Skin epidermis (tissue), 12 donors: ENCODE results near the gene KHDC4.

Experiments
- H3K27ac ChIP-seq, 21 experiments: fragments of 200-600 bp; sonication (generic) in 11 of 21; one replicate each; pipeline ENCODE4 v1.5.0; 2020; ENCODE audit warnings: mild to moderate bottlenecking in 3 of 21, inconsistent platforms in 2 of 21, moderate library complexity in 2 of 21
- H3K4me3 ChIP-seq, 7 experiments: fragments of 200-600 bp; sonication (generic) in 2 of 7; one replicate each; pipeline ENCODE4 v1.5.0; 2020; ENCODE audit warnings: inconsistent platforms in 2 of 7, mild to moderate bottlenecking in 2 of 7, moderate library complexity in 1 of 7

The KHDC4 gene

DNA sequence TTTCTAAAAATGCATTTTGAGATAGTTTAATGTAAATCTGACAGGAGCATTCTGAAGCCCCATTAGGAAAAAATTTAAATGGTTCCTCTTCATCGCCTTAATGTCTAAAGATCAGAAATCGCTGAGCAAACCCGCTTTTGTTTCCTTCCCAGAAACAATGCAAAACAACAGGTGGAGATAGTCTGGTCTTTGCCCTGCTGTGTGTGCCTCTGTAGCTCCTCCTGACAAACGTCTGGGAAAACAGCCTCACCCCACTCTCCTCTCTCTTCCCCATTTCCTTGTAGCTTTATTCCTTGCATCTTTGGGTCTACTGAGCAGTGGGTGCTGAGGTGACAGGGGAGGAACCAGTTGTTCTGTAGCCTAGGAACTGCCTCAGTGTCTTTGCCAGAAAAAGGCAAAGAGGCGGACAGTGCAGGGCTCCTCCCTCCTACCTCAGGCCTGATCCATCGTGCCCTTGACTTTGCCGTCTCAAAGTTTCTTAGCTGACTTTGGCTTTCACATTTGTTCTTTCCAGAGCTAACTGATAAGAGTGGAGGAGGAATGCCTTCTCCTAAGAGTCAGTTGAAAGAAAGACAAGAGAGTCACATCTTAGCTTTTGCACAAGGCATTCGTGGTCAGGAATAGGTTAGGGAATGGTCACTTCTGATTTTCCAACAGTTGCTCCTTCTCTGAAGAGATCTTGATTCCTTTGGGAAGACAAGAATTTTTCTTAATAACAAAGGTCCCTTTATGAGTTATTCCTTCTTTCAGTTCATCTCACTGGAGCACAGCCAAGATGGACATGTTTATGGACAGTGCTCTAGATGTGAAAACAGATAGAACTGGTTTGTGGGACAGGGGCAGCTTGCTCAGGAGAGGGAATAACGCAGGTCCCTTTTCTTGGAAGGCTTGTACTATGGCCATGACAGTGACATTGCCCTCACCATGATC lies 49.9 kb downstream of the KHDC4 start:
- no peak overlapping the region for H3K4me3 ChIP-seq
- peak overlapping the region in 1 of 21 experiments; percentile 27 for H3K27ac ChIP-seq

DNA sequence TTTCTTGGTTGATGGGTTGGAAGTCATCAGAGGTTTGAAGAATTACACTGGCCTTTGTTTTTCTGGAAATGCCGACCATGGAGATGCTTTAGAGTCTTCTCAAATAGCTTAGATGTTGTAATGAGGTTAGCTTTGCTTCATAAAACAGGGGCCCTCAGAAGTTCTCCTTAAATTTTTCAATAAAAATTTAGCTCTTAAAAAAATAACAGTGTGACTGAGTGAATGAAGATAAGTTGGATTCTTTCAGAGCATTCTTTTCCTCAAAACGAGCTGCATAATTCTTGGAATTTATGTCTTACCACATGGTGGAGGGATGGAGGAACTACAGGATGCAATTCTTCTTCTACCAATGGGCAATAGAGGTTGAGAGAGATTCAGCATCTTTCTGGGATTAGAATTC lies 51.4 kb downstream of the KHDC4 start:
- Histone ChIP-seq H3K27ac (no peak overlapping the region), H3K4me3 (no peak overlapping the region)

DNA sequence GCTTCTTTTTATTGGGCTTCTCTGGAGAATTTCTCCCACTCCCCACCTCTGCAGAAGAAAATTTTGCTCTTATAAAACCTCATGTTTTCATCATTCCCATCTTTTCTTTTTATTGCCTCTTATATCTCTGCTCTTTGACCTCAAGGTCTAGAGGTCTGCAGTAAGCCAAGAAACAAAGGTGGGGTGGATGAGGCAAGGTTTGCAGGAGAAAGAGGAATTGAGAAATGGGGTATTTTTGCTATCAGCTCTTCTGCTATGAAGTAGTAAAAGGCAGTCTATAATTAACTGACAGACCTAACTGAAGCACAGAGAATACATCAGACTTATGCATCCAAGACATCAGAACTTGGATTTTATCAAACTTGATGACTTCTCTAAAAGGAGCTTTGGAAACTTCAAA lies 52.0 kb downstream of the KHDC4 start:
- H3K27ac ChIP-seq, result no peak overlapping the region
- no peak overlapping the region for H3K4me3 ChIP-seq

DNA sequence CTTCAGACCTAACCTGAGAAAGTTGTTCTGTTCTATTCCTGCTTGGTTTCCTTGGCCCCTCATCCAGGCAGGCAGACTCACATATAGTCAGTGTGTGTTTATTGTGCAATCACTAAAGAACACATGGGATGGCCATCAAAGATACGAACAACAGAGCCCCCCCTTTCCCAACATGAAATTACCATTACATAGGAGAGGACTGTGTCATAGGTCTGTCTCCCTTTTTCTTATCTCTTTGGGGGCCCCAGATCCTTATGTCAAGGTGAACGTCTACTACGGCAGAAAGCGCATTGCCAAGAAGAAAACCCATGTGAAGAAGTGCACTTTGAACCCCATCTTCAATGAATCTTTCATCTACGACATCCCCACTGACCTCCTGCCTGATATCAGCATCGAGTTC lies 53.3 kb downstream of the KHDC4 start:
- Histone ChIP-seq H3K27ac (no peak overlapping the region), H3K4me3 (no peak overlapping the region)

DNA sequence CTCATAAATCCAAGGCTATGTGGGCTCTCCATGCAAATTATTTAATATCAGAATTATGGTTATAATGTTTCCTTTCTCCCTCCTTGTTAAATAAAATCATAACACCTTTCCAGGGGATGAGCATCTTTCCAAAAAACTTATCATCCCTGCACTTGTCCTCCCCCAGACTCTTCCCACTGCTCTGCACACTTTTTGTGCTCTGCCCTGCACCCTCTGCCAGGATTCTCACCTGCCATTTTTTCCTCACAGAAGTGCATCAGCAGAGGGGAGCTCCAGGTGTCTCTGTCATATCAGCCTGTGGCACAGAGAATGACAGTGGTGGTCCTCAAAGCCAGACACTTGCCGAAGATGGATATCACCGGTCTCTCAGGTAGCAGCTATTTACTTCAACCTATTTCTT lies 54.0 kb downstream of the KHDC4 start:
- no peak overlapping the region for H3K4me3 ChIP-seq
- H3K27ac ChIP-seq, result no peak overlapping the region

DNA sequence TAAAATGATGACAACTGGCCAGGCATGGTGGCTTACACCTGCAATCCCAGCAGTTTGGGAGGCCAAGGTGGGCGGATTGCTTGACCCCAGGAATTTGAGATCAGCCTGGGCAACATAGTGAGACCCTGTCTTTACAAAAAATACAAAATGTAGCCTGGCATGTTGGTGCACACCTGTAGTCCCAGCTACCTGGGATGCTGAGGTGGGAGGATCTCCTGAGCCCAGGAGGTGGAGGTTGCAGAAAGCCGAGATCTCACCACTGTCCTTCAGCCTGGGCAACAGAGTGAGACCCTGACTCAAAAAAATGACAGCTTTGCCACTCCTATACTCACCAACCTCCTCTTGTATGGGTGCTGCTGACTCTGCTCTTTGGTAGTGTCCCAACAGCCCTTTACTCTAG lies 56.3 kb downstream of the KHDC4 start:
- Histone ChIP-seq H3K27ac (no peak overlapping the region), H3K4me3 (no peak overlapping the region)

DNA sequence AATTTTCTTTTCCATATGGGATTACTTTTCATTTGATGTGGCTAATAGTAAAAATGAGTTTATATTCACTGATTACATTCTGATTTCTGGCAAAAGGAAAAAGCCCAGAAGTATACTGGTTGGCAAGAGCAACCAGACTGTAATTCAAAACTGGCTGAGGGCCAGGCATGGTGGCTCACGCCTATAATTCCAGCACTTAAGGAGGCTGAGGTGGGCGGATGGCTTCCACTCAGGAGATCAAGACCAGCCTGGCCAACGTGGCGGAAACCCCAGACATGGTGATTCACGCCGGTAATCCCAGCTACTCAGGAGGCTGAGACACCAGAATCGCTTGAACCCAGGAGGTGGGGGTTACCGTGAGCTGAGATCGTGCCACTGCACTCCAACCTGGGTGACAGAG lies 60.4 kb downstream of the KHDC4 start:
- Histone ChIP-seq H3K27ac (no peak overlapping the region), H3K4me3 (no peak overlapping the region)

DNA sequence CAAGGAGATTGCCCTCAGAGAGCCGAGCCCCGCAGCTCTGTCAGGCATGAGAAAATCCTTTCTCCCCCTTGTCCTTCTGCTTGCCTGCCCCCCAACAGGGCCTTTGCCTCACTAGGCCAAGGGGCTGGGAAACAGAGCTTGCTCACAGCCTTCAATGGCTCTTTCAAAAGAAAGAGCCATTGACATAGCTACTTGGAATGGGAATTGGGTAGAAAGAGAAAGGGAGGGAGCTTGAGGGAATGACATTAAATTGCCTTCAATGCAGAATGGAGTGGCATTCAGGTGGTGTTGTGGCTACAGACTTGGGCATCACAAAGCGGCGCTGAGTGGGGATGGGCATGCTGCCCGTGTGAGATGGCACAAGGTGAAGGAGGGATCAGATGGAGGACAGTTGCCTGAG lies 61.7 kb downstream of the KHDC4 start:
- Histone ChIP-seq H3K4me3 (no peak overlapping the region), H3K27ac (no peak overlapping the region)

DNA sequence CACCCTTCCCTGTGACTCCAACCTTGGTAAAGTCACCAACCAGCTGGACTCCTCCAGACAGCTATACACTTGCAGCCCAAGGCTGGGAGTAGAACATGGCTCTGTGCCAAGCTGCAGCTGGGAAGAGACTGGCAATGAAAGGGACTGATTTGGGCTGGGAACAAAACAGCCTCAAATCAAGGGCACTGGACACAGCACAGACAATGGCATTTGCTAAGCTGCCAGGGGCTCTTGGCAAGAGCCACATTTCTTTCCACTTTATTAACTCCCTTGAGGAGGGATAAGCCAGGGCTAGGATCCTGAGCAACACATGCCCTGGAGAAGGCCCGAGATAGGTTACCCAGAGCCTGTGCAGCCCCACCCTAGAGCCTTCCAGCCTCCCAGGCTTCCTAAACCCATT lies 62.8 kb downstream of the KHDC4 start:
- Histone ChIP-seq H3K4me3 (no peak overlapping the region), H3K27ac (peak overlapping the region in 1 of 21 experiments; percentile 20)

DNA sequence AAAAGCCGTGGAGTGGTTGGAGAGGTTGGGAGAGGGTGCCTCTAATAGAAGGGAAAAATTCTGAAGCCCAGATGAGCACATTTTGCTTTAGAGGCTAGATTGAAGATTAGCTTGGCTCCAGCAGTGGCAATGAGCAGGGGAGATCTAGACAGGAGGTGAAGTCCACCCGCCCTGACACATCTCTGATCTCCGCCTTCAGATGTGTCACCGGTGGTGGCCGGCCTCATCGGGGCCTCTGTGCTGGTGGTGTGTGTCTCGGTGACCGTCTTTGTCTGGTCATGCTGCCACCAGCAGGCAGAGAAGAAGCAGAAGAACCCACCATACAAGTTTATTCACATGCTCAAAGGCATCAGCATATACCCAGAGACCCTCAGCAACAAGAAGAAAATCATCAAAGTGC lies 66.4 kb downstream of the KHDC4 start:
- Histone ChIP-seq H3K4me3 (no peak overlapping the region), H3K27ac (no peak overlapping the region)

DNA sequence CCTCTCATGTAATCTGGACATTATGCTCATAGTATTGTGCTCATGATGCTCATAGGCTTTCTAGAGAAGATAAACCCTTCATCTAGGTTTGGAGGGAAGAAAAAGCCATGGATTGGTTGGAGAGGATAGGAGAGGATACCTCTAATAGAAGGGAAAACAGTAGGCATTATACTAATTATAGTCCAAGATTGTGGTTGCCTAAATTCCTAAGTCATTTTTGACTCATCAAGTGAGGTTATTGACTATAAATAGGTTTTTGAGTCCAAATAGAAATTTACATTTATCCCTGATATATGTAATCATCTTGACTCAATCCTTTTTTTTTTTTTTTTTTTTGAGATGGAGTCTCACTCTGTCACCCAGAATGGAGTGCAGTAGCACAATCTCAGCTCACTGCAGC lies 69.8 kb downstream of the KHDC4 start:
- Histone ChIP-seq H3K4me3 (no peak overlapping the region), H3K27ac (no peak overlapping the region)
